MM.1S (cell line): Measurements from ENCODE around the gene ARHGAP44.

Source experiments
- EZH2 ChIP-seq: fragments of 300-600 bp; sonication (generic); optimal IDR thresholded peaks from 2 replicates; pipeline ENCODE3; 2017; ENCODE audit warnings: low read depth, mild to moderate bottlenecking, antibody characterized with exemption, low read length, mixed read lengths
- EZH2phosphoT487 ChIP-seq: fragments of 300-600 bp; sonication (generic); IDR thresholded peaks from 2 replicates; pipeline ENCODE4 v1.6.1; 2018; ENCODE audit warnings: antibody characterized with exemption, low read length
- TF ChIP-seq, protein P1 (sequence below): fragments of 300-600 bp; sonication (generic); IDR thresholded peaks from 2 replicates; pipeline ENCODE4 v1.5.1; 2016; ENCODE audit warnings: antibody characterized with exemption, low read length, mixed read lengths

DNA sequence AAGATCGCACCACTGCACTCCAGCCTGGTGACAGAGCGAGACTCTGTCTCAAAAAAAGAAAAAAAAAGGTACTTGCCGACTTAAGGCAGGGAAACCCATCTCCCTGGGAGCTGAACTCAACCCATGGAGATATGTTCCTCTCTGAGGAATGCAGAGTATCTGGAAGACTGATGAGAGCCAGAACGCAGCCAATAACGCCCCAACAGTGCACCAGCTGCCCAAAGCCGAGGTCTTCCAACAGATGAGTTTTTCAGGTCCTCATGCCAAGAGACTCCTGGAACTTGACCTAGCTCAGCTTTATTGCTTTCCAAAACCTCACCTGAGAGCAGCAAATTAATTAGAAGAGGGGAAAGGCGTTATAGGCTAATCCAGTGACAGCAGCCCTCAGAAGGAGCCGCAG, 219.2 kb downstream of the ARHGAP44 start:
- TF ChIP-seq EZH2 = no peak
- TF ChIP-seq, protein P1, sequence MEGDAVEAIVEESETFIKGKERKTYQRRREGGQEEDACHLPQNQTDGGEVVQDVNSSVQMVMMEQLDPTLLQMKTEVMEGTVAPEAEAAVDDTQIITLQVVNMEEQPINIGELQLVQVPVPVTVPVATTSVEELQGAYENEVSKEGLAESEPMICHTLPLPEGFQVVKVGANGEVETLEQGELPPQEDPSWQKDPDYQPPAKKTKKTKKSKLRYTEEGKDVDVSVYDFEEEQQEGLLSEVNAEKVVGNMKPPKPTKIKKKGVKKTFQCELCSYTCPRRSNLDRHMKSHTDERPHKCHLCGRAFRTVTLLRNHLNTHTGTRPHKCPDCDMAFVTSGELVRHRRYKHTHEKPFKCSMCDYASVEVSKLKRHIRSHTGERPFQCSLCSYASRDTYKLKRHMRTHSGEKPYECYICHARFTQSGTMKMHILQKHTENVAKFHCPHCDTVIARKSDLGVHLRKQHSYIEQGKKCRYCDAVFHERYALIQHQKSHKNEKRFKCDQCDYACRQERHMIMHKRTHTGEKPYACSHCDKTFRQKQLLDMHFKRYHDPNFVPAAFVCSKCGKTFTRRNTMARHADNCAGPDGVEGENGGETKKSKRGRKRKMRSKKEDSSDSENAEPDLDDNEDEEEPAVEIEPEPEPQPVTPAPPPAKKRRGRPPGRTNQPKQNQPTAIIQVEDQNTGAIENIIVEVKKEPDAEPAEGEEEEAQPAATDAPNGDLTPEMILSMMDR = no peak
- TF ChIP-seq EZH2phosphoT487 = no peak
